NCI-H1417 treated with DMSO at 0.1 percent for 48 hours (cell line): Measurements from ENCODE around the gene RUNDC3A.
"Not testable (repeated sequence)": the region's sequence is repeated elsewhere in the genome, so short reads cannot be mapped to it uniquely, and the experiment has no call there.

Experiments used
- DNase-seq: peaks from one replicate; lab custom pipeline; 2025; lab: John Stamatoyannopoulos, UW

Gene RUNDC3A

DNA sequence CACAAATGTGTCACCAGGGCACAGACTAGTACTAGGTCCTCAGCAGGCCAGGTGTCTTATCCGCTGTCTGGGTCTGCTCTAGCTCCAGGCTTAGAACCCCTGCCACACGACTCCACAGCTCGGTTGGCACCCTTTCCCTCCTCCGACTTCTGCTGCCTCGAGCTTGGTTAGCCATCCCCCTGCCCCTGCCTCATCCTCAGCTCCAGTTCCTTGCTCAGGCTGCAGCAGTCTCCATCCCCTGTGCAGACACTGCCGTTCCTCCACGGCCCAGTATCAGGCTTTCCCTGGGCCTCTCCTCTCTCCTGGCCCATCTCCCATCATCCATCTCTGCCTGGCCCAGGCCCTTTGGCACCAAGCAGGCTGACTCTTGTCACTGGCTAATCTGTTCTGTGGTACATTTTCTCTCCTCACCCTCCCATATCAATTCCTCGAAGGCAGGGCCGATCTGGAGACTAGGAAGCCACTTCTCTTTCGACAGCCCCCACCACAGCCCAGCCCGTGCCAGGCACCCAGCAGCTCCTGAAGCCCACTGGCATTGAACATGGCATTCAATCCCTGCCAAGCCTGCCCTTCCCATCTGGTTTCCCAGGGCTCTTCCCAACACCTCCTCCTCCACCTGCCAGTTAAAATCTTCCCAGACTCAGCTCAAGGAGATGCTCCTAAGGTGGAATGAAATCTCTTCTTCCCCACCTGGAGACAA lies 35.3 kb downstream of the RUNDC3A start:
- DNase-seq, result no peak

DNA sequence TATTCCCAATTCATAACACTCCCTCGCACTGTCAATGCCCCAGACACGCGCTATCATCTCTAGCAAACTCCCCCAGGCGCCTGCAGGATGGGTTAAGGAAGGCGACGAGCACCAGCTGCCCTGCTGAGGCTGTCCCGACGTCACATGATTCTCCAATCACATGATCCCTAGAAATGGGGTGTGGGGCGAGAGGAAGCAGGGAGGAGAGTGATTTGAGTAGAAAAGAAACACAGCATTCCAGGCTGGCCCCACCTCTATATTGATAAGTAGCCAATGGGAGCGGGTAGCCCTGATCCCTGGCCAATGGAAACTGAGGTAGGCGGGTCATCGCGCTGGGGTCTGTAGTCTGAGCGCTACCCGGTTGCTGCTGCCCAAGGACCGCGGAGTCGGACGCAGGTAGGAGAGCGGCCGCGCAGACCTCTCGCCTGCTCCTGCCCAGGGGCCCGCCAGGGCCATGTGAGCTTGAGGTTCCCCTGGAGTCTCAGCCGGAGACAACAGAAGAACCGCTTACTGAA lies 36.6 kb downstream of the RUNDC3A start, which contains the start of gene GRN:
Gene GRN, plus strand, starts transcription at position 364 of the 515 bp plus-strand sequence. CDS start 3,863 bp downstream, outside the sequence.
- DNase-seq, result peak; percentile 97

DNA sequence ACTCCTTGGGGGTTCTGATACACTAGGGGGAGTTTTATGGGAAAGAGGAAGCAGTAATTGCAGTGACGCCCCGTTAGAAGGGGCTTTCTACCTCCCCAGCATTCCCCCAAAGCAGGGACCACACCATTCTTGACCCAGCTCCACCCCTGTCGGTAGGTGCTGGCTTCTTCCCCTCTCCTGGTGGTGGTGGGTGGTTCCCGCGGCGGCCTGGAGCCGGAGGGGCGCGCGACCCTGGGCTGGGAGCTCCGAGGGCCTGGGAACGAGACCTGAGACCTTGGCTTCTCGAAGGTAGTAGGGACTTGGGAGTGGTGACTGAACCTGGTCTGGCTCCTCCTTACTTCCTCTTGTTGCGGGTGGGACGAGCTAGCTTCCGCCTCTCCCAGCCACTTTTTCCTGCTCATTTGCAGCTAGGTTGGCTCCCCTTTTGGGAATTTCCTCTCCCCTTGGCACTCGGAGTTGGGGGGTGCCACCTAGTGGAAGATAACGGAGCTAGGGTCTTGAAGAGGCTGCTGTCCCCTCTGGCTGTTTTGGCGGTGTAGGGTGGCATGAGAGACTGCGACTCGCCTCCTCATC lies 37.1 kb downstream of the RUNDC3A start:
- DNase-seq, result no peak

DNA sequence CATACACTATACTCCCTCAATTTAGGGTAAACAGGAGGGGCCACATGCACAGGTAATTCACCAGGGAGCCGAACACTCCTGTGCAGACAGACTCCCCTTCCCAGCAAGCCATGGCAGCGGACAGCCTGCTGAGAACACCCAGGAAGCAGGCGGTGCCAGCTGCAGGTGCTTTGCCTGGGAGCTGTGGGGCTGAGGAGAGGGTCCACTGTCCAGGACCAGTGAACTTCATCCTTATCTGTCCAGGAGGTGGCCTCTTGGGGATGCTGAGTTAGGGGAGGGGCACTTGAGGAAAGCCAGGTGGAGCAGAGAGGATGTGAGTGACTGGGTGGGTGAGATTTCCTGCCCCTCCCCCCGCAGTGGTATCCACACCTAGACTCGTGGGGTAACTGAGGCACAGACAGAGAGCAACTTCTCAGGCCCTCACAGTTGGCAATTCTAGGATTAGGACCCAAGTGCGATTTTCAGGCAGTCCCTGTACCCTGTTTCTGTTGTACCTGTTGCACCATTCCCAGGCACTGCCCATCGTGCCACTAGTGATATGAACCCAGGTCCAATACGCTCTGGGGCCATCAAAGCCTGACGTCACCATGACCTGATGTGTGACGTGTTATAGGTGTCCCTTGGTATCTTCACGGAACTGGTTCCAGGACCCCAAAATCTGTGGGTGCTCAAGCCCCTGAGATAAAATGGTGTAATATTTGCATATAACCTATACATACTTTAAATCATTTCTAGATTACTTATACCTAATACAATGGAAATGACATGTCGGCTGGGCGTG lies 37.9 kb downstream of the RUNDC3A start:
- DNase-seq, result no peak

DNA sequence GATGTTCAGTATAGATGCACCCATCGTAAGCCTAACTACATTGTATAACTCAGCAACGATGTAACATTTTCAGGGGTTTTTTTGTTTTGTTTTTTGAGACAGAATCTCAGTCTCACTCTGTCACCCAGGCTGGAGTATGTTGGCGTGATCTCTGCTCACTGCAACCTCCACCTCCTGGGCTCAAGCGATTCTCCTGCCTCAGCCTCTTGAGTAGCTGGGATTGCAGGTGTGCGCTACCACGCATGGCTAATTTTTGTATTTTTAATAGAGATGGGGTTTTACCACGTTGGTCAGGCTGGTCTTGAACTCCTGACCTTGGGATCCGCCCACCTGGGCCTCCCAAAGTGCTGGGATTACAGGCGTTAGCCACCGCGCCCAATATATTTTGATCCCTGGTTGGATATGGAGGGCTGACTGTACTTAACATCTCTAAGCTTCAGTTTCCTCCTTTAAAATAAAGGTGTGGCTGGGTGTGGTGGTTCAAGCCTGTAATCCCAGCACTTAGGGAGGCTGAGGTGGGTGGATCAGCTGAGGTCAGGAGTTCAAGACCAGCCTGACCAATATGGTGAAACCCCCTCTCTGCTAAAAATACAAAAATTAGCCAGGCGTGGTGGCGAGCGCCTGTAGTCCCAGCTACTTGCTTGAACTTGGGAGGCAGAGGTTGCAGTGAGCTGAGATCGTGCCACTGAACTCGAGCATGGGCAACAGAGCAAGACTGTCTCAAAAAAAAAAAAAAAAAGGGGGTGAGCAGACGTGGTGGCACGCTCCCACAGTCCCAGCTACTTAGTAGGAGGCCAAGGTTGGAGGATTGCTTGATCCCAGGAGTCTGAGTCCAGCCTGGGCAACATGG lies 39.0 kb downstream of the RUNDC3A start:
- DNase-seq, result not testable (repeated sequence)

DNA sequence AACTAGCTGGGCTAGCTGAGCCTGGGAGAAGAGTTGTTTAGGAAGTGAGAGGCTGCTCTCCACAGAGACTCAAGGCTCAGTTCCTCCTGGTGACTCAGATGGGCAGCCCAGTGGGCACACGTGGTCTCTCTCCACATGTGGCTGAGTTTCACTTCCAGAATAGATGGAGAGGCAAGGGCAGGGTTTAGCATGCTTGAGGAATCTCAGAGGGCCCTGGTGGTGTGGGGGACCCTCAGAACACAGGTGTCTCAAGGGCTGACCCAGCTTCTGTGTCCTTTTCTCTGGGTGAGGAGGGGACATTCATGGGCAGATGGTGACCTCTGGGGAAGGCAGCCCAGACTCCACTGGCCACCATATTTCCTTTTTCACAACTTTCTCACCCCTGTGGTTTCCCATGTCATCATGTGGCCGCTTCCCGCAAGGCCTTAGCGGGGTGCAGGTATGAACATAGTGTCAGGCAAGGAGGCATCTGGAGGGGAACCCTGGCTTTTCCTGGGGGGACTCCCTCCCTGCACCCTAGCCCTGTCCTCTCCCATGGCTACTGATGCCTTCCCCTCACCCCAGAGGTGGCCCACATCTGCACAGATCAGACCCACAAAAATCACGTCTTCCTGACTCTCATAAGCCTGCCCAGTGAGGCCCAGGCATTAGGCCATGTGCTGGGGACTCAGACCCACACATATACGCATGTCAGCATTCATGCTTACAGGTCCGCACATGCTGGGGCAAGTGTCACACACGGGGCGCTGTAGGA lies 40.0 kb downstream of the RUNDC3A start:
- DNase-seq, result no peak

DNA sequence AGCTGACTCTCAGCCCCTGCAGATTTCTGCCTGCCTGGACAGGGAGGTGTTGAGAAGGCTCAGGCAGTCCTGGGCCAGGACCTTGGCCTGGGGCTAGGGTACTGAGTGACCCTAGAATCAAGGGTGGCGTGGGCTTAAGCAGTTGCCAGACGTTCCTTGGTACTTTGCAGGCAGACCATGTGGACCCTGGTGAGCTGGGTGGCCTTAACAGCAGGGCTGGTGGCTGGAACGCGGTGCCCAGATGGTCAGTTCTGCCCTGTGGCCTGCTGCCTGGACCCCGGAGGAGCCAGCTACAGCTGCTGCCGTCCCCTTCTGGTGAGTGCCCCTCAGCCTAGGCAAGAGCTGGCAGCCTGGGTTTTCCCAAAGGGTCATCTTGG lies 40.6 kb downstream of the RUNDC3A start:
- DNase-seq, result no peak

DNA sequence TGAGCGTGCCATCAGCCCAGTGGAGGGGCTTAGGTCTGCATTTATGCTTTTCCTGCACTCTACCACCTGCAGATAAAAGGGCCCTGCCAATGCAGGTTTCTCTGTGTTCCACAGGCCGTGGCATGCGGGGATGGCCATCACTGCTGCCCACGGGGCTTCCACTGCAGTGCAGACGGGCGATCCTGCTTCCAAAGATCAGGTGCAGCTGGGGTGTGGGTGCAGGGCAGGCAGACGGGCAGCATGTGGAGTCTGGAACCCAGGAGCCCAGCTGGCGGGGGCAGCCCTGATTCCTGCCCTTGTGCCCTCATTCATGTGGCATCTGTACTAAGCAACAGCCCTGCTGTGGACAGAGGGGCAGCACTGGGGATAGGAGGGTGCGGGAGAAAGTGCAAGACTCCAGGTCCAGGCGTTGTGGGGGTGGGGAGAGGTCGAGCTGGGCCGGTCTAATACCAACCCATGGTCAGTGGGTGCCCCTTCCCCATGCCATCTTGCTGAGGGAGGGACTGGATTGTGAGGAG lies 41.2 kb downstream of the RUNDC3A start:
- no peak for DNase-seq

DNA sequence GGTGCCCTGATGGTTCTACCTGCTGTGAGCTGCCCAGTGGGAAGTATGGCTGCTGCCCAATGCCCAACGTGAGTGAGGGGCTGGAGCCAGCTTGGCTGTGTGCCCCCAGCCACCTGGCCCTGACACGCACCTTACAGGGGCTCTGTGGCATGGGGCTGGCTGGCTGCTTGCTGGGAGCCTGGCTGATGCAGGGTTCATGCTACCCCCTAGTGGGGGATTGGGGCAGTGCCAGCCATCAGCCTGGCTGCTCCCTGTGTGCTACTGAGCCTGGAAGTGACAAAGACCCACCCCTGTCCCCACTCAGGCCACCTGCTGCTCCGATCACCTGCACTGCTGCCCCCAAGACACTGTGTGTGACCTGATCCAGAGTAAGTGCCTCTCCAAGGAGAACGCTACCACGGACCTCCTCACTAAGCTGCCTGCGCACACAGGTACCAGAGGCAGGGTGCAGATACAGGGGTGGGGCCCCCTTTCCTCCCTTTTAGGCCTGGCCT lies 42.4 kb downstream of the RUNDC3A start:
- DNase-seq, result no peak

DNA sequence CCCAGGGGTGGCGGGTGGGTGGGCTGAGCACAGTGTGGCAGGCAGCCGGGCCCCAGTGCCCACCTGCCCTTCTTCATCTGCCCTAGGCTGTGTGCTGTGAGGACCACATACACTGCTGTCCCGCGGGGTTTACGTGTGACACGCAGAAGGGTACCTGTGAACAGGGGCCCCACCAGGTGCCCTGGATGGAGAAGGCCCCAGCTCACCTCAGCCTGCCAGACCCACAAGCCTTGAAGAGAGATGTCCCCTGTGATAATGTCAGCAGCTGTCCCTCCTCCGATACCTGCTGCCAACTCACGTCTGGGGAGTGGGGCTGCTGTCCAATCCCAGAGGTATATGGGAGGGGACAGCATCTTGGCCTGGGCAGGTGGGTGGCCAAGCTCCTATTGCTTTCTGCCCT lies 43.1 kb downstream of the RUNDC3A start:
- DNase-seq, result no peak

DNA sequence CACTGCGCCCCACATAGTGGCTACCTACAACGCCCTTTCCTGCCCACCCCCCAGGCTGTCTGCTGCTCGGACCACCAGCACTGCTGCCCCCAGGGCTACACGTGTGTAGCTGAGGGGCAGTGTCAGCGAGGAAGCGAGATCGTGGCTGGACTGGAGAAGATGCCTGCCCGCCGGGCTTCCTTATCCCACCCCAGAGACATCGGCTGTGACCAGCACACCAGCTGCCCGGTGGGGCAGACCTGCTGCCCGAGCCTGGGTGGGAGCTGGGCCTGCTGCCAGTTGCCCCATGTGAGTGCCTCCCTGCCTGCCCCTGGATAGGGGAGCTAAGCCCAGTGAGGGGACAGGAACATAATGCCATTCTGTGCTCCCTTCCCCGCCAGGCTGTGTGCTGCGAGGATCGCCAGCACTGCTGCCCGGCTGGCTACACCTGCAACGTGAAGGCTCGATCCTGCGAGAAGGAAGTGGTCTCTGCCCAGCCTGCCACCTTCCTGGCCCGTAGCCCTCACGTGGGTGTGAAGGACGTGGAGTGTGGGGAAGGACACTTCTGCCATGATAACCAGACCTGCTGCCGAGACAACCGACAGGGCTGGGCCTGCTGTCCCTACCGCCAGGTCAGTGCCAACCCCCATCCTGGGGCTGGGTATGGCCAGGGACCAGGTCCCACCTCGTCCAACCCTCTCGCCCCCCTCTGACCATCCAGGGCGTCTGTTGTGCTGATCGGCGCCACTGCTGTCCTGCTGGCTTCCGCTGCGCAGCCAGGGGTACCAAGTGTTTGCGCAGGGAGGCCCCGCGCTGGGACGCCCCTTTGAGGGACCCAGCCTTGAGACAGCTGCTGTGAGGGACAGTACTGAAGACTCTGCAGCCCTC lies 43.8 kb downstream of the RUNDC3A start:
- DNase-seq, result no peak

DNA sequence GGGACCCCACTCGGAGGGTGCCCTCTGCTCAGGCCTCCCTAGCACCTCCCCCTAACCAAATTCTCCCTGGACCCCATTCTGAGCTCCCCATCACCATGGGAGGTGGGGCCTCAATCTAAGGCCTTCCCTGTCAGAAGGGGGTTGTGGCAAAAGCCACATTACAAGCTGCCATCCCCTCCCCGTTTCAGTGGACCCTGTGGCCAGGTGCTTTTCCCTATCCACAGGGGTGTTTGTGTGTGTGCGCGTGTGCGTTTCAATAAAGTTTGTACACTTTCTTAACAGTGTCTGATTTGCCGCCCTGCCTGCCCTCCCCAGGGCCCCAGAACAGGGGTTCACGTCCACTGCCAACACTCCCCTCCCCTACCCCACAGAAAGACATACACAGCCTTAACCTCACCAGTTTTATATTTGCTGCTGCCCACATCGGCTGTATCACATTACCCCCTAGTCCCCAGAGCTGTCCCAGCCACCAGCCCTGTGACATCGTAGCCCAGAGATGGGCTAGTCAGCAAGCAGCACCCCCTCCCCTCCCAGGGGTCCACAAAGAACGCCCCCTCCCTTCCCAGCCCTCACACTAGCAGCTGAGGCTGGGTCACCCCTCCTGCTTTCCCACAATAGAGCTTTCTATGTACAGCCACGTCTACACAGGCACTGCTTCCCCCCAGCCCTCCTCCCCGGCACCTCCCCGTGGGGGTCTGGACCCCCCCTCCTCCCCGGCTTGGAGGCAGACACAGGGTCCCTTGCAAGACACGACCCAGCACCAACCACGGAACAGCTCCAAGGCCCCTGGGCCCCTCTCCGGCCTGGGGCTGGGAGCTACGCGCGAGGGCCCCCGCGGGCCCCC lies 44.6 kb downstream of the RUNDC3A start:
- DNase-seq, result no peak

DNA sequence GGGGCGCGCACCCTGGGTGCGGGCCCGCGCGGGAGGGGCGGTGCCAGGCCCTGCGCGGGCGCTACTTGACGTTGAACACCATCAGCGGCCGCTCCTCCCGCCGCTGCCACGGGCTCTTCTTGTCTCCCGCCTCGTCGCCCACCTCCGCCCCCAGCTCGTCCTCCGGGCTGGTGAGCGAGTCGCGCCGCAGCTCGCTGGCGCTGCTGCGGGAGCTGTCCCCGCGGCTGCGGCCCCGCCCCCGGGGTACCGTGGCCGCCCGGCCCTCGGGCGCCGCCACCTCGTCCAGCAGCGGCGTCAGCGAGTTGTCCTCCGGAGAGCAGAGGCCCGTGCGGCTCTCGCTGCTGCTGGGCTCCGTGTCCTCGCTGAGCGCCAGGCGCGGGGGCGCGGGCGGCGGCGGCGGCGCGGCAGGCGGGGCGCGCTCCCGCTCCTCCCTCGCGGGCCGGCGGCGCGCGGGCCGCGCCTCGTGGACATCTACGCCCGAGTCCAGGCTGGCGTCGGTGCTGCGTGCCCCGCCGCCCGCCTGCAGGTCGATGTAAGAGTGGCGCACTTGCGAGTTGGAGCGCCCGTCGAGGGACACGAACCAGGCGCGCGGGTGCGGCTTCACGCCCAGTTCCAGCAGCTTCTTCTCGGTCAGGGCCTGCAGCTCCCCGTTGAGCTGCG lies 45.4 kb downstream of the RUNDC3A start:
- DNase-seq, result no peak

DNA sequence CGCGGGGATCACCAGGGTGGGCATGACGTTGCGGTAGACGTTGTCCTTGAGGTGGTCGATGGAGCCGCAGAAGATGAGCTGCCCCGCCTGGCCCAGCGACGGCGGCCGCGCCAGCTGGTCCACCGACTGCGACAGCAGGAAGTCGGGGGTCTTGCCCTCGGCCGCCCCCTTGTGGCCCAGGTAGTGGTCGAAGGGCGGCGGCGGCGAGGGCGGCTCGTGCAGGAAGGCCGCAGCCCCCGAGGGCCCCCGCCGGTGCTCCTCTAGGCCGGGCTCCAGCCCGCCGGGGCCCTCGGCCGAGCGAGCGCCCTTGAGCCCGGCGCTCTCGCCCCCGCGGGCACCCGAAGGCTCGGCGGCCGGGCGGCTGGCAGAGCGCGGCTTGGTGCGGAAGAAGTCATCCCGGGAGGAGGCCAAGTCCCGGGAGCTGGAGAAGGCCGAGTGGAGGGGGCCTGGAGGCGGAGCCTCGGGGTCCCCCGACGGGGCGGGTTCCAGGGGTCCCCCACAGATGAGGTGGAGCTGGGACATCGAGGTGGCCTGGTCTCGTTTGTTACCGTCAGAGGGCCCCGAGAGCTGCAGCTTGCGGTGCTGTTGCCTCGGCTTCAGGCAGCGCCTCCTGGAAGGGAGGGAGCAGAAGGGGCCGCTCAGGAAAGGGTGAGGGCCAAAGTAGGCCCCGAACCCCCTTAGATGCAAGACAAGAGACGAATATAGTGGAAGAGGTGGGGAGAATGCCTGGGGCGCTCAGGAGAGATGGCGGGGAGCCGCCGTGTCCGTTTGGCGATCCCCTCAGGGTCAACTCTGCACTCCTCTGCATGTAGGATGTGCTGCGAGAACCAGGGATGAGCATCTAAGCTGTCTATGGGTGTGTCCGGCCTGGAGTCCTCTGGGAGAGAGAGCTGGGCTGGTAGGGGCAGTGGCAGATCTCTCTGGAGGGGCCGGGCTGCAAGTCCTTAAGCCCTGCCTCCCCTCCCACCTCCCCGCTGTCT lies 46.5 kb downstream of the RUNDC3A start:
- no peak for DNase-seq

DNA sequence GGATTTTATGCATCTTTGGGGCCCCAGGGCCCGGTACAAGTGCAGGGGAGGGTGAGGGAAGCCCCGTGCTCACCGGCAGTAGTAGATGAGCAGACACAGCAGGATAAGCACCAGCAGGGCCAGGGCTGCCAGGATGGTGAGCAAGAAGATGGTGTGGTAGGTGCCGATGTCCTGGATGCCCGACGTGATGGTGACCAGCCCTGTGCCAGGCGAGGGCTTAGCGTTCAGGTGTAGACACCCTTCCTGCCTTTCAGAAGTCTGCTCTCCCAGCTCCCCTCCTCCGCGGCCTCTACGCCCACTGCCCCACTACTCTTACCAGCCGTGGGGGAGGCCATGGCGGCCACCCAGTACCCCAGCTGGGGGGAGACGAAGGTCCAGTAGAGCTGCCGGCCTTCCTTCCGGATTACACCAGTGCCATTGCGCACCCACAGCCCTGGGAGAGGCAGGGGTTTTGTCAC lies 47.3 kb downstream of the RUNDC3A start:
- DNase-seq, result no peak

DNA sequence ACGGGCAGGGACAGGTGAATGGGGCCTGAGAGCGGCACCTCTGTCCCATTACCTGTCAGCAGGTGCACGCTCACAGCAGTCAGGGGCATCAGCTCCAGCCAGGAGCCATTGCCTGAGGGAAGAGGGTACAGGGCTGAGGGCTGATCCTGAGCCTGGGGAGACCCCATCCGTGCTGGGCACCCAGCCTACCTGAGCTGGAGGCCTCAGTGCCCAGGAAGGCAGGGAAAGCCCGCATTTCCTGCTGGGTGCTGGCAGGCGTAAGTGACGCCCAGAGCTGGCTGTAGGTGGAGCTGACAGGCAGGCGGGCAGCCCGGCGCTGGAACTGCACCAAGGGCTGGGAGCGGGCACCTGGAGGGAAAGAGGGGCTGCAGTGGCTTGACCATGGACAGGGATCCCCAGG lies 47.8 kb downstream of the RUNDC3A start:
- DNase-seq, result no peak

DNA sequence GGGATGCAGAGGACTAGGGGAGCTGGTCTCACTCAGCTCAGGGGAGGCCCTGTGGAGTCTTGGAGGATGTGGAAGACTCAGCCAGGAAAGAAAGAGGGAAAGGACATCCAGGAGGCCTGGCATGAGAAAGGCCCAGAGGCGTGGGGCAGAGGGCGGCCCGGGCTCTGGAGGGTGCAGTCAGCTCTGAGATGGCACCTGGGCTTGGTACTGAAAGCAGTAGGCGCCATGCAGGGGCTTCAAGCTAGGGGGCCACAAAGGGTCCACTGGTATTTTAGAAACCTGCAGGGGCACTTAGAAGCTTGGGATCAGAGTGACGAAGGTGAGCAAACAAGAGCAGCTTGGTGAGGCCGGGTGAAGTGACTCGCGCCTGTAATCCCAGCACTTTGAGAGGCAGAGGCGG lies 49.7 kb downstream of the RUNDC3A start:
- no peak for DNase-seq
